SU-DHL-6 (cell line): Measurements from ENCODE around the gene RTCA.
"Not testable (repeated sequence)": the region's sequence is repeated elsewhere in the genome, so short reads cannot be mapped to it uniquely, and the experiment has no call there.

Source experiments
- CTCF ChIP-seq: fragments of 200-600 bp; sonication (generic); IDR thresholded peaks from one replicate; pipeline ENCODE4 v1.5.1; 2017; ENCODE audit warnings: antibody characterized with exemption, mild to moderate bottlenecking, low read length, moderate library complexity; ENCODE audit not compliant: insufficient read depth, poor library complexity, severe bottlenecking
- EZH2phosphoT487 ChIP-seq: fragments of 200-600 bp; sonication (generic), shearing (Covaris generic); conservative IDR thresholded peaks from 2 replicates; pipeline ENCODE4 v1.6.1; 2018; ENCODE audit warnings: mild to moderate bottlenecking, antibody characterized with exemption, low read length, moderate library complexity, mixed read lengths

GRCh38 chr1:100258427-100258826, 7.6 kb upstream of the RTCA start:
- not testable (repeated sequence) for TF ChIP-seq CTCF, EZH2phosphoT487
